A172 (cell line): ENCODE data around the gene KLHL15. TPM values are rescaled to one million over a fixed set of nuclear protein-coding genes. Genes with fewer than 3 reads are reported as not detected.

Experiments
- DNase-seq: peaks from one replicate; pipeline ENCODE4 v3.0.0-alpha.2; 2015; ENCODE audit warnings: low spot score
- total RNA-seq: library from RNA; depleted of rRNA; stranded (reverse); fragments of >200 nt; shearing (Covaris generic); gene quantifications from 2 replicates; pipeline ENCODE4 v1.2.3, GENCODE V29; 2014; rRNA removed

KLHL15 gene
- total RNA-seq, 1 experiment from 2014 or later: 13.1 TPM

GRCh38 chrX:23952984-23953907 is 73.7 kb downstream of the KLHL15 start:
- DNase-seq: peak; percentile 23

GRCh38 chrX:23952391-23952790 is 74.6 kb downstream of the KLHL15 start:
- no peak for DNase-seq

GRCh38 chrX:23945206-23945605 is 81.8 kb downstream of the KLHL15 start:
- no peak for DNase-seq

- DNase-seq: no peak
Observed at GRCh38 chrX:23944234-23944633, 82.8 kb downstream of the KLHL15 start.

GRCh38 chrX:23939203-23939602 is 87.8 kb downstream of the KLHL15 start:
- DNase-seq: no peak

GRCh38 chrX:23938690-23939089 is 88.3 kb downstream of the KLHL15 start:
- DNase-seq: no peak

- no peak for DNase-seq
Observed at GRCh38 chrX:23937100-23937499, 89.9 kb downstream of the KLHL15 start.

- DNase-seq: no peak
Observed at GRCh38 chrX:23936180-23936579, 90.8 kb downstream of the KLHL15 start.

GRCh38 chrX:23935106-23935505 is 91.9 kb downstream of the KLHL15 start:
- DNase-seq: no peak

Other genes starting within 250 kb of the KLHL15 start
- gene SAT1, start 244.0 kb downstream of the KLHL15 start, total RNA-seq: 61.6 and 86.7 TPM in 2 replicates
- 64.7 and 84.7 TPM in 2 replicates for gene APOO, start 119.2 kb downstream of the KLHL15 start, total RNA-seq
- gene CXorf58, start 119.2 kb downstream of the KLHL15 start, total RNA-seq: 0.19 TPM in 1 of 2 replicates, not detected in the other
- 370 and 403 TPM in 2 replicates for gene EIF2S3, start 27.8 kb upstream of the KLHL15 start, total RNA-seq
- 35.0 and 45.7 TPM in 2 replicates for gene ZFX, start 122.5 kb upstream of the KLHL15 start, total RNA-seq